ENCODE results near the gene TMBIM1. TPM values are rescaled to one million over a fixed set of nuclear protein-coding genes. Genes with fewer than 3 reads are reported as not detected.

The TMBIM1 gene
- total RNA-seq, 1 experiment from 2014 or later = 91.0 TPM

GRCh38 chr2:218274586-218274985 is 17.7 kb downstream of the TMBIM1 start:
- no peak overlapping the region for H3K27ac ChIP-seq (ENCODE audit: low read depth, low read length)
- POLR2A ChIA-PET = interaction anchor here (3.0 kb wide), 1 partner anchor 13 kb away, joined by 10 read pairs; no protein-coding TSS in a partner anchor

GRCh38 chr2:218273908-218274249 is 18.4 kb downstream of the TMBIM1 start:
- peaks cover 13 to 27% of the 10 kb centered on the region in 2 experiments for H3K4me1 ChIP-seq (ENCODE audit: control insufficient read depth in 1 of 2, insufficient read depth in 2 of 2, low read length in 2 of 2)
- CTCF ChIA-PET = interaction anchor here (1.1 to 1.4 kb wide), 3 partner anchors 9 to 16 kb away, joined by 4 to 6 read pairs (median 4); no protein-coding TSS in a partner anchor
- RAD21 ChIA-PET (ENCODE audit: low non-redundant PET in 1 of 2, low total read pairs in 2 of 2, uncharacterized antibody in 2 of 2, unreplicated experiment in 2 of 2) = interaction anchor here in 1 of 2 experiments (1.2 kb wide), 1 partner anchor 13 kb away, joined by 3 read pairs; no protein-coding TSS in a partner anchor
- H3K4me3 ChIP-seq (replicated peaks in 1 of 2; ENCODE audit: low read depth in 1 of 2, low read length in 2 of 2) = no peak overlapping the region
- H3K27ac ChIP-seq (ENCODE audit: low read depth, low read length) = no peak overlapping the region
- no peaks in the 10 kb centered on the region for H3K27me3 ChIP-seq (ENCODE audit: insufficient read depth, low read length)
- no peak overlapping the region for H3K4me2 ChIP-seq (ENCODE audit: low read length)
- H2AFZ ChIP-seq (ENCODE audit: low read depth, low read length, poor library complexity, severe bottlenecking) = no peak overlapping the region
- BruUV-seq (replicated peaks) = no TSS peak
- no peak overlapping the region for H3K9ac ChIP-seq (ENCODE audit: low read length)
- H4K20me1 ChIP-seq (ENCODE audit: insufficient read depth) = no peaks in the 10 kb centered on the region
- DNase-seq (ENCODE audit: low read depth, low spot score) (no peak), ATAC-seq (no peak)
- H3K9me2 ChIP-seq (ENCODE audit: insufficient read depth) = no peaks in the 10 kb centered on the region
- H3K9me3 ChIP-seq (ENCODE audit: control insufficient read depth in 1 of 2, insufficient read depth in 1 of 2, low read depth in 1 of 2, low read length in 2 of 2) = no peaks in the 10 kb centered on the region
- intact Hi-C loops (cut with micrococcal nuclease) = loop anchor here (2.0 to 5.0 kb wide), 2 partner anchors 87 to 573 kb away; no protein-coding TSS in a partner anchor
- POLR2A ChIA-PET = interaction anchor here (3.0 kb wide), 1 partner anchor 13 kb away, joined by 10 read pairs; no protein-coding TSS in a partner anchor
- H3K36me3 ChIP-seq (ENCODE audit: control insufficient read depth in 1 of 2, insufficient read depth in 2 of 2, low read length in 2 of 2) = peaks cover 26 to 35% of the 10 kb centered on the region in 2 experiments; a peak in 3 of 4 replicates
- peaks cover 22% of the 10 kb centered on the region for H3K79me2 ChIP-seq (ENCODE audit: insufficient read depth, low read length)
- TF ChIP-seq SIN3A (IDR thresholded peaks at IDR 0.05; ENCODE audit: low read depth) = no peak
- no peak for TF ChIP-seq EZH2 (IDR thresholded peaks at IDR 0.05)
- no peak for TF ChIP-seq YY1 (IDR thresholded peaks at IDR 0.05; ENCODE audit: extremely low read depth, insufficient replicate concordance, low read depth, low read length)
- no peak for TF ChIP-seq JUND (IDR thresholded peaks at IDR 0.05)
- TF ChIP-seq SRF (IDR thresholded peaks at IDR 0.05; ENCODE audit: low read depth) = no peak
- TF ChIP-seq CTCF (IDR thresholded peaks at IDR 0.05 in 2 of 3, conservative IDR thresholded peaks at IDR 0.05 in 1 of 3; ENCODE audit: borderline replicate concordance in 1 of 3, insufficient read depth in 1 of 3, low read depth in 2 of 3, low read length in 2 of 3) = no peak
- no peak for TF ChIP-seq SP1 (IDR thresholded peaks at IDR 0.05; ENCODE audit: low read depth)
- TF ChIP-seq FOSL1 (IDR thresholded peaks at IDR 0.05; ENCODE audit: low read depth) = no peak
- no peak for TF ChIP-seq ZNF274 (IDR thresholded peaks at IDR 0.05; ENCODE audit: low read depth, low read length)
- TF ChIP-seq ZFX (IDR thresholded peaks at IDR 0.05) = no peak
- TF ChIP-seq MAX (IDR thresholded peaks at IDR 0.05) = no peak
- no peak for TF ChIP-seq EZH2phosphoT487 (IDR thresholded peaks at IDR 0.05; ENCODE audit: borderline replicate concordance)

More at GRCh38 chr2:218274586-218274985, 17.7 kb downstream of the TMBIM1 start:
- intact Hi-C loops (cut with micrococcal nuclease) = loop anchor here (5.0 kb wide), 1 partner anchor 87 kb away; no protein-coding TSS in a partner anchor
- BruUV-seq (replicated peaks) = TSS peak; percentile 15
- no peak for DNase-seq (ENCODE audit: low read depth, low spot score)
- no peaks in the 10 kb centered on the region for H3K27me3 ChIP-seq (ENCODE audit: insufficient read depth, low read length)
- H4K20me1 ChIP-seq (ENCODE audit: insufficient read depth) = no peaks in the 10 kb centered on the region
- no peak overlapping the region for H2AFZ ChIP-seq (ENCODE audit: low read depth, low read length, poor library complexity, severe bottlenecking)
- H3K9me3 ChIP-seq (ENCODE audit: control insufficient read depth in 1 of 2, insufficient read depth in 1 of 2, low read depth in 1 of 2, low read length in 2 of 2) = no peaks in the 10 kb centered on the region
- no peak overlapping the region for H3K4me3 ChIP-seq (replicated peaks in 1 of 2; ENCODE audit: low read depth in 1 of 2, low read length in 2 of 2)
- TF ChIP-seq YY1 (IDR thresholded peaks at IDR 0.05; ENCODE audit: extremely low read depth, insufficient replicate concordance, low read depth, low read length) (no peak), JUND (IDR thresholded peaks at IDR 0.05) (no peak), ZFX (IDR thresholded peaks at IDR 0.05) (no peak), ZBTB33 (IDR thresholded peaks at IDR 0.05; ENCODE audit: extremely low read depth, insufficient replicate concordance, low read length) (no peak), TCF7L2 (IDR thresholded peaks at IDR 0.05; ENCODE audit: borderline replicate concordance, extremely low read depth, insufficient read depth, insufficient read length) (no peak)
- RAD21 ChIA-PET (ENCODE audit: low non-redundant PET in 1 of 2, low total read pairs in 2 of 2, uncharacterized antibody in 2 of 2, unreplicated experiment in 2 of 2) = no interaction called here
- H3K36me3 ChIP-seq (ENCODE audit: control insufficient read depth in 1 of 2, insufficient read depth in 2 of 2, low read length in 2 of 2) = peaks cover 28 to 42% of the 10 kb centered on the region in 2 experiments; a peak in 3 of 4 replicates
- H3K4me2 ChIP-seq (ENCODE audit: low read length) = no peak overlapping the region
- no peaks in the 10 kb centered on the region for H3K9me2 ChIP-seq (ENCODE audit: insufficient read depth)
- no peak for ATAC-seq
- peaks cover 15% of the 10 kb centered on the region for H3K79me2 ChIP-seq (ENCODE audit: insufficient read depth, low read length)
- no peak overlapping the region for H3K9ac ChIP-seq (ENCODE audit: low read length)
- H3K4me1 ChIP-seq (ENCODE audit: control insufficient read depth in 1 of 2, insufficient read depth in 2 of 2, low read length in 2 of 2) = peaks cover 13 to 22% of the 10 kb centered on the region in 2 experiments
- CTCF ChIA-PET = no interaction called here
